Peyer's patch (tissue), 4 donors: Measurements from ENCODE around the gene WDR64. TPM values are rescaled to one million over a fixed set of nuclear protein-coding genes. Genes with fewer than 3 reads are reported as not detected.

ENCODE experiments used
- DNase-seq, 3 donors: peaks; one replicate each; pipeline ENCODE4 v3.0.0-alpha.2; 2017 to 2019
- H3K27ac ChIP-seq, 4 donors: fragments of 200-600 bp; sonication (generic); one replicate each; pipeline ENCODE4 v1.5.1; 2016 to 2019
- H3K27me3 ChIP-seq, 2 donors: fragments of 200-600 bp; sonication (generic); one replicate each; pipeline ENCODE4 v1.5.1; 2019
- H3K36me3 ChIP-seq, 3 donors: fragments of 200-600 bp; sonication (generic); one replicate each; pipeline ENCODE4 v1.5.1; 2016 to 2019
- H3K4me1 ChIP-seq, 4 donors: fragments of 200-600 bp; sonication (generic); one replicate each; pipeline ENCODE4 v1.5.1; 2016 to 2019
- H3K4me3 ChIP-seq, 4 donors: fragments of 200-600 bp; sonication (generic); 1 replicate in 3 of 4; 2 replicates in 1 of 4; pipeline ENCODE4 v1.5.1; 2016 to 2019; ENCODE audit warnings: mild to moderate bottlenecking in 1 of 4
- H3K9me3 ChIP-seq, 4 donors: fragments of 200-600 bp; sonication (generic); one replicate each; pipeline ENCODE4 v1.5.1; 2016 to 2019; ENCODE audit warnings: mild to moderate bottlenecking in 1 of 4
- CTCF ChIP-seq, 6 experiments: fragments of 450-650 bp in 4 of 6; fragments of 200-600 bp in 2 of 6; sonication (generic) in 1 of 6; IDR thresholded peaks; one replicate each; pipeline ENCODE4 v1.5.1; 2017 to 2019; ENCODE audit warnings: antibody characterized with exemption in 6 of 6, mild to moderate bottlenecking in 3 of 6, moderate library complexity in 1 of 6
- POLR2A ChIP-seq, 2 donors: fragments of 450-650 bp; IDR thresholded peaks; one replicate each; pipeline ENCODE4 v1.5.1; 2017; ENCODE audit warnings: antibody characterized with exemption in 2 of 2, mild to moderate bottlenecking in 2 of 2, moderate library complexity in 2 of 2
- total RNA-seq, 4 donors: library from RNA; depleted of rRNA; stranded (reverse); fragments of >200 nt; gene quantifications; one replicate each; pipeline ENCODE4 v1.1.0, GENCODE V29; 2016

The WDR64 gene
- total RNA-seq, 4 donors from 2014 or later = not detected

- H3K36me3 ChIP-seq = no peaks in the 10 kb centered on the region
- H3K27ac ChIP-seq = no peak overlapping the region
- H3K4me1 ChIP-seq = no peaks in the 10 kb centered on the region
- no peak for DNase-seq
- no peaks in the 10 kb centered on the region for H3K27me3 ChIP-seq
- no peaks in the 10 kb centered on the region for H3K9me3 ChIP-seq
- TF ChIP-seq CTCF (IDR thresholded peaks at IDR 0.05) = no peak
- TF ChIP-seq POLR2A (IDR thresholded peaks at IDR 0.05) = no peak
- no peak overlapping the region for H3K4me3 ChIP-seq
Observed at GRCh38 chr1:241837901-241838300, 185.8 kb downstream of the WDR64 start.

GRCh38 chr1:241838897-241839296, 186.8 kb downstream of the WDR64 start:
- H3K36me3 ChIP-seq = no peaks in the 10 kb centered on the region
- no peak overlapping the region for H3K4me3 ChIP-seq
- DNase-seq = no peak
- no peaks in the 10 kb centered on the region for H3K27me3 ChIP-seq
- H3K4me1 ChIP-seq = no peaks in the 10 kb centered on the region
- no peak for TF ChIP-seq CTCF (IDR thresholded peaks at IDR 0.05)
- TF ChIP-seq POLR2A (IDR thresholded peaks at IDR 0.05) = no peak
- H3K27ac ChIP-seq = no peak overlapping the region
- no peaks in the 10 kb centered on the region for H3K9me3 ChIP-seq

DNA sequence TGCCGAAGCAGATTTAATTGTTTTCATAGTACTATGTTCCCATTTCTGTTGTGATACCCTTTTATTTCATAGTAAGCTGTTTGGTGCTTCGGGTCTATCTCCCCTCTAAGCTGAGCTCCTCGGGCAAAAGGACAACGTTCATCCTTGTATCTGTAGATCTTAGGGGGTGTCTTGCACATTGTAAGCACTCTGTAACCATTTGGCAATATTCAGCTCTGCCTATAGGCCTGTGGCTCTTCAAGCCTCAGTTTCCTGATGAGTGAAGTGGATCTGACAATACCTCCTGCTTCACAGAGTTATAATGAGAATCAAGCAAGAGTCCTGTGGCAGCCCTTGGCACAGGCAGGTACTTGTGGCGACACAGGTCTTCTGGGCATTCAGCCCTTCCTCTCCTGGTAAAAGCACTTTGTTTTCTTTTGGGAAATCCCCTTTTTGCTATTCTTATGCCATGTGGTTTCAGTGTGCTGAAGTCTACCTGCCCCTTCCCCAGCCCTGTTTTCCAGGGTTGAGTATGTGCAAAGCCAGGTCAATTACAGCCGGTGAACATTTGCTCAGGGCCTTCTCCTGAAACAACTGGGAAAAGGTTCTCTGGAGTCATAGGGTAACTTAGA, 187.4 kb downstream of the WDR64 start:
- H3K4me3 ChIP-seq = no peak overlapping the region
- DNase-seq = no peak
- no peaks in the 10 kb centered on the region for H3K27me3 ChIP-seq
- H3K36me3 ChIP-seq = no peaks in the 10 kb centered on the region
- no peaks in the 10 kb centered on the region for H3K9me3 ChIP-seq
- TF ChIP-seq CTCF (IDR thresholded peaks at IDR 0.05) = no peak
- TF ChIP-seq POLR2A (IDR thresholded peaks at IDR 0.05) = no peak
- H3K4me1 ChIP-seq = no peaks in the 10 kb centered on the region
- no peak overlapping the region for H3K27ac ChIP-seq

GRCh38 chr1:241840164-241840563, 188.1 kb downstream of the WDR64 start:
- DNase-seq = no peak
- no peak for TF ChIP-seq POLR2A (IDR thresholded peaks at IDR 0.05)
- TF ChIP-seq CTCF (IDR thresholded peaks at IDR 0.05) = no peak
- Histone ChIP-seq H3K9me3 (no peaks in the 10 kb centered on the region), H3K4me1 (no peaks in the 10 kb centered on the region), H3K4me3 (no peak overlapping the region), H3K27ac (no peak overlapping the region), H3K27me3 (no peaks in the 10 kb centered on the region), H3K36me3 (no peaks in the 10 kb centered on the region)

- Histone ChIP-seq H3K36me3 (no peaks in the 10 kb centered on the region), H3K4me1 (no peaks in the 10 kb centered on the region), H3K27ac (no peak overlapping the region), H3K9me3 (no peaks in the 10 kb centered on the region), H3K27me3 (no peaks in the 10 kb centered on the region), H3K4me3 (no peak overlapping the region)
- TF ChIP-seq POLR2A (IDR thresholded peaks at IDR 0.05) (no peak), CTCF (IDR thresholded peaks at IDR 0.05) (no peak)
- DNase-seq = no peak
Observed at GRCh38 chr1:241841691-241842090, 189.6 kb downstream of the WDR64 start.

GRCh38 chr1:241842565-241842964, 190.5 kb downstream of the WDR64 start:
- H3K27ac ChIP-seq = no peak overlapping the region
- TF ChIP-seq POLR2A (IDR thresholded peaks at IDR 0.05) = no peak
- no peak for TF ChIP-seq CTCF (IDR thresholded peaks at IDR 0.05)
- no peaks in the 10 kb centered on the region for H3K27me3 ChIP-seq
- H3K4me3 ChIP-seq = no peak overlapping the region
- H3K4me1 ChIP-seq = no peaks in the 10 kb centered on the region
- no peak for DNase-seq
- H3K36me3 ChIP-seq = no peaks in the 10 kb centered on the region
- H3K9me3 ChIP-seq = no peaks in the 10 kb centered on the region
